K562 (cell line): Measurements from ENCODE around the gene SLC8A1. TPM values are rescaled to one million over a fixed set of nuclear protein-coding genes. Genes with fewer than 3 reads are reported as not detected.

Experiments
- ATAC-seq: fragments of 200-7000 bp; cut with Tn5 transposase; 3 replicates; pipeline ENCODE4 v1.9.1; 2020; ENCODE audit warnings: moderate library complexity
- BruUV-seq: library from RNA; stranded (reverse); fragments of 400-500 nt; replicated peaks from 2 replicates; lab custom pipeline; 2021; lab: Mats Ljungman, UMichigan
- CTCF ChIA-PET: fragments of 300-600 bp; formaldehyde crosslinking; extraction: SDS; loops from one replicate; lab custom pipeline; 2021; ENCODE audit warnings: low intra/inter-chr PET ratio; lab: Yijun Ruan, JAX
- POLR2A ChIA-PET: fragments of 300-600, 350-650 bp; sonication (Branson Sonifier 250); formaldehyde crosslinking; extraction: SDS; loops from one replicate; lab custom pipeline; 2021; ENCODE audit warnings: antibody characterized with exemption, inconsistent platforms; lab: Yijun Ruan, JAX
- DNase-seq, 4 experiments: peaks; one replicate each; pipeline versions ENCODE4 v3.0.0 to v3.0.0-alpha.2; 2011 to 2018; ENCODE audit warnings: low spot score in 3 of 4, mixed read lengths in 3 of 4; ENCODE audit errors: extremely low read depth in 1 of 4
- FAIRE-seq: peaks from 2 replicates; lab custom pipeline; 2011; peaks lifted over from hg19 to GRCh38; lab: Jason Lieb, UNC
- H2AFZ ChIP-seq: 2 replicates; pipeline ENCODE4 v1.6.0; 2011; ENCODE audit warnings: low read depth, low read length, control low read depth, inconsistent platforms
- H3K27ac ChIP-seq: fragments of 200-600 bp; 3 replicates; pipeline ENCODE4 v1.8.0; 2011; ENCODE audit warnings: low read depth, mild to moderate bottlenecking, control low read depth, inconsistent platforms, low read length, moderate library complexity, mixed read lengths; ENCODE audit errors: extremely low read depth
- H3K27me3 ChIP-seq, 2 experiments: fragments of 300-600 bp in 1 of 2; 2 replicates in 1 of 2; 3 replicates in 1 of 2; pipeline versions ENCODE4 v1.6.0 to v1.8.0; 2011; ENCODE audit warnings: inconsistent platforms in 2 of 2, low read length in 2 of 2, mild to moderate bottlenecking in 1 of 2, mixed read lengths in 1 of 2, moderate library complexity in 1 of 2; ENCODE audit not compliant: control insufficient read depth in 2 of 2, insufficient read depth in 2 of 2
- H3K36me3 ChIP-seq: fragments of 300-600 bp; 3 replicates; pipeline ENCODE4 v1.8.0; 2011; ENCODE audit warnings: mild to moderate bottlenecking, low read length, inconsistent platforms; ENCODE audit not compliant: control insufficient read depth, insufficient read depth
- H3K4me1 ChIP-seq, 2 experiments: fragments of 200-600 bp in 1 of 2; replicated peaks in 1 of 2; 2 replicates in 1 of 2; 3 replicates in 1 of 2; pipeline versions ENCODE4 v1.5.1 to v1.8.0; 2011; ENCODE audit warnings: inconsistent platforms in 2 of 2, low read length in 2 of 2, mild to moderate bottlenecking in 1 of 2, mixed read lengths in 1 of 2, moderate library complexity in 1 of 2; ENCODE audit not compliant: control insufficient read depth in 2 of 2, insufficient read depth in 2 of 2
- H3K4me2 ChIP-seq: 2 replicates; pipeline ENCODE4 v1.6.1; 2011; ENCODE audit warnings: low read length, control low read depth, inconsistent platforms, mixed read lengths; ENCODE audit not compliant: insufficient read depth
- H3K4me3 ChIP-seq: fragments of 200-600 bp; sonication (generic), shearing (Covaris generic); 2 replicates; pipeline ENCODE4 v1.5.1; 2016; ENCODE audit warnings: control low read depth, inconsistent platforms
- H3K79me2 ChIP-seq: fragments of 200-600 bp; 3 replicates; pipeline ENCODE4 v1.8.0; 2011; ENCODE audit warnings: low read length, inconsistent platforms; ENCODE audit not compliant: control insufficient read depth, insufficient read depth
- H3K9ac ChIP-seq, 2 experiments: 2 replicates each; pipeline versions ENCODE4 v1.6.0 to v1.6.1; 2011; ENCODE audit warnings: low read depth in 2 of 2, low read length in 2 of 2, control low read depth in 1 of 2, inconsistent platforms in 1 of 2, mild to moderate bottlenecking in 1 of 2, mixed read lengths in 1 of 2; ENCODE audit not compliant: insufficient read depth in 1 of 2
- H3K9me1 ChIP-seq: one replicate; pipeline ENCODE4 v1.6.0; 2011; ENCODE audit warnings: inconsistent platforms, mild to moderate bottlenecking, low read length, moderate library complexity; ENCODE audit not compliant: control insufficient read depth, insufficient read depth
- H3K9me3 ChIP-seq: replicated peaks from 2 replicates; pipeline ENCODE4 v1.5.1; 2011; ENCODE audit warnings: low read depth, low read length, inconsistent platforms; ENCODE audit not compliant: control insufficient read depth, insufficient read depth
- H4K20me1 ChIP-seq: replicated peaks from 2 replicates; pipeline ENCODE4 v1.6.1; 2011; ENCODE audit warnings: low read length, inconsistent platforms, mixed read lengths; ENCODE audit not compliant: control insufficient read depth, insufficient read depth
- MNT ChIP-seq, 2 experiments: fragments of 450-650 bp; conservative IDR thresholded peaks; 2 replicates each; pipeline ENCODE4 v1.6.1; 2017; ENCODE audit warnings: mild to moderate bottlenecking in 2 of 2, moderate library complexity in 2 of 2
- SMAD1 ChIP-seq: fragments of 150-350 bp; IDR thresholded peaks from 2 replicates; pipeline ENCODE4 v1.6.1; 2014; ENCODE audit warnings: low read length, low read depth; ENCODE audit not compliant: partially characterized antibody
- SRSF7 ChIP-seq: fragments of 200-400 bp; formaldehyde crosslinking; optimal IDR thresholded peaks from 2 replicates; pipeline ENCODE3; 2017; ENCODE audit warnings: mild to moderate bottlenecking, low read depth, low read length
- SRSF9 ChIP-seq: fragments of 200-400 bp; formaldehyde crosslinking; IDR thresholded peaks from 2 replicates; pipeline ENCODE4 v1.6.1; 2017; ENCODE audit warnings: low read depth, low read length, borderline replicate concordance
- STAG1 ChIP-seq: sonication (generic); formaldehyde crosslinking; IDR thresholded peaks from 2 replicates; pipeline ENCODE4 v1.5.0; 2020; ENCODE audit warnings: missing genetic modification reagents, borderline replicate concordance
- ZBTB40 ChIP-seq, 2 experiments: fragments of 450-650 bp in 1 of 2; sonication (generic) in 1 of 2; formaldehyde crosslinking in 1 of 2; IDR thresholded peaks; 2 replicates each; pipeline versions ENCODE4 v1.7.1 to v1.9.0; 2016 to 2022; ENCODE audit warnings: inconsistent platforms in 1 of 2, mild to moderate bottlenecking in 1 of 2, missing genetic modification reagents in 1 of 2
- ZNF232 ChIP-seq: sonication (generic); formaldehyde crosslinking; IDR thresholded peaks from 2 replicates; pipeline ENCODE4 v1.8.0; 2022; ENCODE audit warnings: mild to moderate bottlenecking, missing genetic modification reagents
- ZNF561 ChIP-seq: fragments of 450-650 bp; formaldehyde crosslinking; conservative IDR thresholded peaks from 2 replicates; pipeline ENCODE4 v1.4.0; 2020; ENCODE audit warnings: mild to moderate bottlenecking, moderate library complexity
- WGBS: fragments of 100-300 bp; shearing (Covaris generic); methylation state at CpG from one replicate; pipeline ENCODE4 v1.1.6; 2016; ENCODE audit warnings: low coverage, mixed read lengths; ENCODE audit not compliant: insufficient coverage; ENCODE audit errors: missing lambda C conversion rate; 5-methylcytosine and 5-hydroxymethylcytosine counted together
- in situ Hi-C: fragments of 300-500 bp; cut with MboI; formaldehyde crosslinking; loops from 4 replicates; pipeline ENCODE4 v1.15.0; 2018; ENCODE audit warnings: inconsistent platforms, mixed read lengths
- intact Hi-C: fragments of 100-400 bp; cut with micrococcal nuclease; formaldehyde crosslinking; loops from 2 replicates; pipeline ENCODE4 v1.14.2; 2022
- polyA plus RNA-seq, 8 experiments: library from polyadenylated mRNA; depleted of rRNA in 4 of 8; stranded (reverse) in 5 of 8; unstranded in 3 of 8; fragments of >200 nt; fragmentation: Nextera tagmentation in 2 of 8; fragmentation: Illumina TruSeq in 1 of 8; extraction: Ambion mirVana in 2 of 8; extraction: Trizol in 1 of 8; gene quantifications; 2 replicates each; pipeline versions ENCODE4 v1.2.1 to v1.2.3, GENCODE V29; 2011 to 2014; ENCODE audit warnings: inconsistent platforms in 1 of 8, missing spikeins in 1 of 8
- total RNA-seq, 7 experiments: library from RNA; depleted of rRNA in 6 of 7; stranded (reverse); fragments of >200 nt in 6 of 7; fragmentation: Illumina TruSeq in 2 of 7; extraction: Trizol in 2 of 7; gene quantifications; 2 replicates each; pipeline versions ENCODE4 v1.2.1 to v1.2.3, GENCODE V29; 2011 to 2021; ENCODE audit warnings: low replicate concordance in 1 of 7

SLC8A1 gene
- total and polyA plus RNA-seq, 9 of the 15 experiments (the other 6 are each of a cell fraction or from before 2014, with no cell fraction given) = not detected

GRCh38 chr2:40165509-40165844 lies 286.4 kb downstream of the SLC8A1 start (continued):
- no peak for TF ChIP-seq SMAD1
- TF ChIP-seq ZNF232 (CRISPR knock-in tag) = no peak

- ChIA-PET POLR2A (interaction anchor here (0.6 kb wide), 1 partner anchor 39 kb away, joined by 3 read pairs; no protein-coding TSS in a partner anchor), CTCF (no interaction called here)
- H3K4me2 ChIP-seq = no peak overlapping the region
- H3K4me1 ChIP-seq = no peaks in the 10 kb centered on the region
- 0% methylated on average over 9 of the region's 9 CpGs for WGBS
- in situ Hi-C loops (no loop called here), intact Hi-C loops (no loop called here)
- H3K9ac ChIP-seq = no peak overlapping the region
- no peaks in the 10 kb centered on the region for H4K20me1 ChIP-seq
- no peaks in the 10 kb centered on the region for H3K27me3 ChIP-seq
- H3K9me1 ChIP-seq = no peaks in the 10 kb centered on the region
- no peaks in the 10 kb centered on the region for H3K36me3 ChIP-seq
- ATAC-seq (no peak), FAIRE-seq (no peak), DNase-seq (no peak)
- H3K79me2 ChIP-seq = no peaks in the 10 kb centered on the region
- H3K4me3 ChIP-seq = no peak overlapping the region
- no peak overlapping the region for H3K27ac ChIP-seq
- BruUV-seq = no TSS peak
- no peak for TF ChIP-seq SRSF9
- no peak for TF ChIP-seq MNT (conservative IDR thresholded peaks at IDR 0.05)
- TF ChIP-seq ZBTB40 (IDR thresholded peaks at IDR 0.05) = no peak
- TF ChIP-seq ZBTB40 (CRISPR knock-in tag; IDR thresholded peaks at IDR 0.05) = no peak
- TF ChIP-seq ZNF561 (CRISPR knock-in tag) = no peak
- no peak for TF ChIP-seq STAG1 (CRISPR knock-in tag)
- no peak for TF ChIP-seq SRSF7
- no peak overlapping the region for H2AFZ ChIP-seq
- no peaks in the 10 kb centered on the region for H3K9me3 ChIP-seq
Measured at GRCh38 chr2:40164736-40165508, 287.0 kb downstream of the SLC8A1 start.
